Hepatocyte (in vitro differentiated cells): Measurements from ENCODE around the gene SHISAL1. TPM values are rescaled to one million over a fixed set of nuclear protein-coding genes. Genes with fewer than 3 reads are reported as not detected.

Experiments used
- DNase-seq: peaks from one replicate; pipeline ENCODE4 v3.0.0-alpha.2; 2016; ENCODE audit warnings: low spot score
- H2AFZ ChIP-seq: fragments of 200-600 bp; sonication (generic); 2 replicates; pipeline ENCODE4 v1.6.0; 2016; ENCODE audit warnings: antibody characterized with exemption, mild to moderate bottlenecking
- H3K27ac ChIP-seq: fragments of 200-600 bp; sonication (generic); 2 replicates; pipeline ENCODE4 v1.5.1; 2016; ENCODE audit warnings: mild to moderate bottlenecking
- H3K27me3 ChIP-seq: fragments of 200-600 bp; sonication (generic); 2 replicates; pipeline ENCODE4 v1.6.1; 2016
- H3K36me3 ChIP-seq: fragments of 200-600 bp; sonication (generic); replicated peaks from 2 replicates; pipeline ENCODE4 v1.5.1; 2016; ENCODE audit warnings: low read depth; ENCODE audit not compliant: insufficient read depth
- H3K4me1 ChIP-seq: fragments of 200-600 bp; sonication (generic); 2 replicates; pipeline ENCODE4 v1.5.1; 2016; ENCODE audit warnings: mild to moderate bottlenecking, moderate library complexity; ENCODE audit not compliant: insufficient read depth
- H3K4me2 ChIP-seq: fragments of 200-600 bp; sonication (generic); 2 replicates; pipeline ENCODE4 v1.6.0; 2016
- H3K4me3 ChIP-seq: fragments of 200-600 bp; sonication (generic); 2 replicates; pipeline ENCODE4 v1.5.1; 2016; ENCODE audit warnings: mild to moderate bottlenecking
- H3K79me2 ChIP-seq: fragments of 200-600 bp; sonication (generic); 2 replicates; pipeline ENCODE4 v1.6.0; 2017; ENCODE audit warnings: mild to moderate bottlenecking
- H3K9me2 ChIP-seq: fragments of 200-600 bp; sonication (generic); replicated peaks from 2 replicates; pipeline ENCODE4 v1.6.0; 2017; ENCODE audit warnings: mild to moderate bottlenecking; ENCODE audit not compliant: insufficient read depth
- H3K9me3 ChIP-seq: fragments of 200-600 bp; sonication (generic); 2 replicates; pipeline ENCODE4 v1.5.1; 2016; ENCODE audit warnings: low read depth, mild to moderate bottlenecking
- H4K20me1 ChIP-seq: fragments of 200-600 bp; sonication (generic); 2 replicates; pipeline ENCODE4 v1.6.0; 2016; ENCODE audit warnings: mild to moderate bottlenecking; ENCODE audit not compliant: insufficient read depth, poor library complexity, severe bottlenecking
- EZH2 ChIP-seq: fragments of 200-600 bp; sonication (generic); IDR thresholded peaks from 2 replicates; pipeline ENCODE4 v1.6.1; 2016; ENCODE audit warnings: antibody characterized with exemption, mild to moderate bottlenecking, borderline replicate concordance
- EZH2phosphoT487 ChIP-seq: fragments of 200-600 bp; sonication (generic); IDR thresholded peaks from one replicate; pipeline ENCODE4 v1.6.1; 2018; ENCODE audit warnings: antibody characterized with exemption, mild to moderate bottlenecking, low read depth, moderate library complexity; ENCODE audit not compliant: unreplicated experiment, severe bottlenecking
- WGBS: methylation state at CpG from one replicate; pipeline ENCODE4 v1.1.6; 2016; ENCODE audit warnings: low lambda C conversion rate; ENCODE audit errors: missing lambda C conversion rate; 5-methylcytosine and 5-hydroxymethylcytosine counted together
- polyA plus RNA-seq: library from polyadenylated mRNA; unstranded; fragments of >200 nt; fragmentation: Nextera tagmentation; extraction: Ambion mirVana; gene quantifications from 2 replicates; pipeline ENCODE4 v1.2.1, GENCODE V29; 2016
- total RNA-seq: library from RNA; depleted of rRNA; stranded (reverse); fragments of >200 nt; gene quantifications from 2 replicates; pipeline ENCODE4 v1.2.3, GENCODE V29; 2014
- TF ChIP-seq, protein P1 (sequence below): fragments of 200-600 bp; sonication (generic); IDR thresholded peaks from 2 replicates; pipeline ENCODE4 v1.5.1; 2016; ENCODE audit warnings: antibody characterized with exemption, mild to moderate bottlenecking; ENCODE audit not compliant: poor library complexity

SHISAL1 gene
- total and polyA plus RNA-seq, 2 experiments from 2014 or later, result 0.66 to 2.4 TPM

DNA sequence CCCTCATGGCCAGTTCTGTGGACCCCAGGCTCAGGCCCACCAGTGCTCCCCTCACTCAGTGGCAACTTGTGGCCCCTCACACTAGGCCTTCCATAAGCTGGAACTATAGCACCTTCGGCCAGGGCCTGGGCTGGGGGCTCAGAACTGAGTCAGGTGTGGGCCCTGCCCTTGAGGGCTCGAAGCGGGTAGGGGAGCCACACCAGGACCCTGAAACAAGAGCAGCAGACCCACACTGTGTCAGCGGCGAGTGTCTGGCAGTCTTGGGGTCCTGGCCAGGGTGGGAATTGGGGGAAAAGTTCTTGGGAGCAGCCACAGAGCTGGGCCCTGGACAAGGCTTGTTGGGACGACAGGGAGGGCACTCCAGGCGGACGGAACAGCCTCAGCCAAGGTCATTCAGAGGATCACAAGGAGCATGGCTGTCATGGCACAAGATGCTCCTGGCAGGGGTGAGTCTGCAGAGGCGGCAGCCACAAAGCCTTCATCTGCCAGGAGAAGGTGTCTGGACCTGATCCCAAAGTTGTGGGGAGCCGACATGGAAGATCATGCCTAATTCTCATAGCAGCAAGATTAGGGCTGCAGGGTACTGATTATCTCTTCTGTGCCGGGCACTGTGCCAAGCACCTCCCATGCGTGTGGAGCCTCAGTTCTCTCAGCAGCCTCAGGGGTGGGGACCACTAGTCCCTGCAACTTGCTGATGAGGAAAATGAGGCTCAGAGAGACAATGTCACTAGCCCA, 50.7 kb downstream of the SHISAL1 start:
- Histone ChIP-seq H3K9me3 (no peaks in the 10 kb centered on the region), H4K20me1 (no peaks in the 10 kb centered on the region), H3K4me3 (no peak overlapping the region), H3K79me2 (no peaks in the 10 kb centered on the region), H3K4me2 (no peak overlapping the region), H3K27me3 (no peaks in the 10 kb centered on the region), H3K9me2 (no peaks in the 10 kb centered on the region), H2AFZ (no peak overlapping the region), H3K27ac (no peak overlapping the region), H3K36me3 (no peaks in the 10 kb centered on the region), H3K4me1 (peaks cover 4% of the 10 kb centered on the region)
- WGBS, result 86% methylated on average over 12 of the region's 12 CpGs
- DNase-seq, result no peak
- no peak for TF ChIP-seq EZH2phosphoT487
- TF ChIP-seq, protein P1, sequence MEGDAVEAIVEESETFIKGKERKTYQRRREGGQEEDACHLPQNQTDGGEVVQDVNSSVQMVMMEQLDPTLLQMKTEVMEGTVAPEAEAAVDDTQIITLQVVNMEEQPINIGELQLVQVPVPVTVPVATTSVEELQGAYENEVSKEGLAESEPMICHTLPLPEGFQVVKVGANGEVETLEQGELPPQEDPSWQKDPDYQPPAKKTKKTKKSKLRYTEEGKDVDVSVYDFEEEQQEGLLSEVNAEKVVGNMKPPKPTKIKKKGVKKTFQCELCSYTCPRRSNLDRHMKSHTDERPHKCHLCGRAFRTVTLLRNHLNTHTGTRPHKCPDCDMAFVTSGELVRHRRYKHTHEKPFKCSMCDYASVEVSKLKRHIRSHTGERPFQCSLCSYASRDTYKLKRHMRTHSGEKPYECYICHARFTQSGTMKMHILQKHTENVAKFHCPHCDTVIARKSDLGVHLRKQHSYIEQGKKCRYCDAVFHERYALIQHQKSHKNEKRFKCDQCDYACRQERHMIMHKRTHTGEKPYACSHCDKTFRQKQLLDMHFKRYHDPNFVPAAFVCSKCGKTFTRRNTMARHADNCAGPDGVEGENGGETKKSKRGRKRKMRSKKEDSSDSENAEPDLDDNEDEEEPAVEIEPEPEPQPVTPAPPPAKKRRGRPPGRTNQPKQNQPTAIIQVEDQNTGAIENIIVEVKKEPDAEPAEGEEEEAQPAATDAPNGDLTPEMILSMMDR, result no peak
- no peak for TF ChIP-seq EZH2

DNA sequence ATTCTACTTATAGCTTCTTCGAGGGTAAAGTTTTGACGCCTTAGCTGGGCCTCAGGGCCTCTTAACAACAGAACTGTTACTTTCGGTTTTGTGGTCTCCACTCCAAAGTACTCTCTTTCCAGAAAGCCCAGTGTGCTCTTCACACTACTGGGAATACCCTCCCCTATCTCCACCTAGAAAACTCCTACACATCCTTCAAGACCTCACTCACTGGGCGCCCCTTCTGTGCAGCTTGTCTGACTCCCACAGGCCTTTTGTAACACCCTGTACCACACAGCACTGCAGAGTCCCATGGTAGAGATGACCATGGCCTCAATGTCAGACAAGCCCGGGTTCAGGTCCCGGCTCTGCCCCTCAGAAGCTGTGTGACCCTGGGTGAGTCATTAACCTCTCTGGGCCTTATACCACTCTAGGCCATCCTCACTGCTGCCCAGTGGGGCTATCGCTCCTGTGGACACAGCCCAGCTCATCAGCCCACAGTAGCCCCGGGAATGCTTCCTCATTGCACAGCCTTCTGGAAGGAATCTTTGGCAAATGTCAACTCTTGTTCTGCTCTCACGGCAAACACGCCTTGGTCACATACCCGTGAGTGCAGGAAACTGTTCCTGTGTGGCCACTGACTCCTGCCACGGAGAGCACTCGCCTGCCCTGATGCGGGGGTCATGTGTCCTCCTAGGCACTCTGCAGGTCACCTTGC, 51.4 kb downstream of the SHISAL1 start:
- WGBS, result 79% methylated on average over 14 of the region's 14 CpGs
- Histone ChIP-seq H3K4me2 (no peak overlapping the region), H3K27ac (no peak overlapping the region), H2AFZ (no peak overlapping the region), H4K20me1 (no peaks in the 10 kb centered on the region), H3K4me3 (no peak overlapping the region), H3K79me2 (no peaks in the 10 kb centered on the region), H3K9me3 (no peaks in the 10 kb centered on the region), H3K36me3 (no peaks in the 10 kb centered on the region), H3K27me3 (no peaks in the 10 kb centered on the region), H3K9me2 (no peaks in the 10 kb centered on the region), H3K4me1 (no peaks in the 10 kb centered on the region)
- no peak for DNase-seq
- TF ChIP-seq EZH2 (no peak), EZH2phosphoT487 (no peak)
- TF ChIP-seq, protein P1, result no peak

DNA sequence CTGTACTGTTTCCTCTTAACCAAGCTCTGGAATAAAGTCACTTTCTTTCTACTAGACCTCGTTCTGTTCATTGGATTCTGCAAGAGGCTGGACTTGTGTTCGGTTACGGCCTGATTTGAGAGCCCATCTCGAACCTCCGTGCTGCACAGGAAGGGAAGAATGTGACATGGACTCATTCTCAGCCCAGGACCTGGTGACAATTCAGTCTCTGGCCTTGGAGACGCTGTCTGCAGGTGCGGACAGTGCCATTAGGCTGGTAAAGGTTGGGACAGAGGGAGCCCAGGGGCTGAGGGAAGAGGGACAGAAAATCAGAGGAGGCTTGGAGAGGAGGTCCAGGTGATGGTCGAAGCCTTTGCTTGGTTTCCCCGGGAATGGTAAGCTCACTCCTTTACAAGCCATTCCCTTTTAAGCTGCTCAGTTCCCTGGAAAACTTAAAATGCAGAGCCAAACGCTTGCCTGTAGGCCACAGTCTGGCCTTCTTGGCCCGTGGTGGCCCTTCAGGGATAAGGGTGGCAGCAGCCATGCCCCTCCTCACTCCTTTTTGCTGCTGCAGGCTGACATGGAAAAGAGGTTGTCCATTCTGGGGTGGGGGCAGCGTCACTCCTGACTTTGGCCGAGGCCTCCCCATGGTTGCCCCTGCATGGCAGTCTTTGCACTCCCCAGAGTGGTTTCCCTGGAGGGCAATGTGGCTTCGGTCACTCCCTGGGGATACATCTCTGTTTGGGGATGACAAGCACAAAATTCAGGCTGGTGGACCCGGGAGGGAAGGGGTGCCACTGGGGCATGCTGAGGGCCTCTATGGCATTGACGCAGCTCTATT, 52.3 kb downstream of the SHISAL1 start:
- TF ChIP-seq EZH2, result no peak
- no peak for TF ChIP-seq EZH2phosphoT487
- TF ChIP-seq, protein P1, result no peak
- no peak overlapping the region for H3K4me3 ChIP-seq
- 84% methylated on average over 16 of the region's 16 CpGs for WGBS

More for the DNA sequence above, 52.3 kb downstream of the SHISAL1 start:
- Histone ChIP-seq H4K20me1 (no peaks in the 10 kb centered on the region), H3K9me2 (no peaks in the 10 kb centered on the region), H3K9me3 (no peaks in the 10 kb centered on the region), H3K4me2 (no peak overlapping the region), H3K79me2 (no peaks in the 10 kb centered on the region), H3K36me3 (no peaks in the 10 kb centered on the region), H3K4me1 (no peaks in the 10 kb centered on the region), H2AFZ (no peak overlapping the region), H3K27ac (no peak overlapping the region), H3K27me3 (no peaks in the 10 kb centered on the region)
- DNase-seq, result no peak
